Stimulated activated CD4-positive, alpha-beta T cell treated with anti-CD3 and anti-CD28 coated beads, Interleukin-1b, Interleukin-23, amount 100 ng/mL, for 4 hours (primary cell): ENCODE results near the gene RPS27L.

Source experiments
- DNase-seq, 2 donors: peaks; one replicate each; pipeline ENCODE4 v3.0.0-alpha.2; 2020; ENCODE audit warnings: low read depth in 2 of 2

Gene RPS27L

GRCh38 chr15:63188247-63188925 is 31.1 kb upstream of the RPS27L start:
- no peak for DNase-seq

DNA sequence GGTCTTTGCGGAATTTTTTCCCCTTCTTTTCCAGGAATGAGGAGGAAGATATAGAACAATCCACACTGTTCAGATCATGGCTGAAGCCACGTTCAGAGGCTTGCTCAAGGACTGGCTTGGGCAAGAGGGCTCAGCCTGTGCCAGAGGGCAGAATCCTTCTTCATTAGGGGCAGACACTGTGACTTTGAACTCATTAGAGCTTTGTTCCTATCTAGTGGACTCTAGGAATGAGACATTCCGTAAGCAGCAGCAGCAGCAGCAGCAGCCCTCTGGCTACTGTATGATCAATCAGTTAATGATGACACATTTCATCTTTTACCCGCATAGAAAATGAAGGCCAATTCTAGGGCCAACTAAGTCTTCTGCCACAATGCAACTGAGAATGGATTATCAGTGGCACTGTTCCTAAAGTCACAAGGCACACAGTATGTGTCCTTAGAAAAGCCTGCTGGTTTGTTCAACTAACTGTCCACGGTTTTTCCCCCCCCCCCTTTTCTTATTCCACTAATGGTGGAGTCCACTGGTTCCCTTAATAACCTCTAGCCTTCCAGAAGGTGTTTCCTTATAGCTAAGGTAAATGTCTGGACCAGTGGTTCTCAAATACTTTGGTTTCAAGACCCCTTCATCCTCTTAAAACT is 30.4 kb upstream of the RPS27L start:
- DNase-seq = no peak

GRCh38 chr15:63186065-63186464 is 28.8 kb upstream of the RPS27L start:
- DNase-seq = no peak

DNA sequence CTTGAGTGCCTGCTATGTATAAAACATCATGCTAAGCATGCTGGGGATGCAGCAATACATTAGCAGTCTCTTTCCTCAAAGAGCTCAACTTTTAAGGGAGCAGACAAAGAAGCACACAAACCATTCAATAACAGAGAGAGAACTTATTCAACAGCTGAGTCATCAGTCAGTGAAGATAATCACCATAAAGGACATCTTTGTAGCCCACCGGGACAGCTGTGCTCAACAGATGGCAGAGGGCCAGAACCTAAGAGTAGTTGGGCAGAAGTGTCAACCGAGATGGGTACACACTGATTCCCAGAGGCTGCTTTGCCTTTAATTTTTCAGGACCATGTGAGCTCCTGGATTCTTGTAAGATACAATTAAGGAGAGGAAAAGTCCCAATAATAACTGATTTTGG is 27.9 kb upstream of the RPS27L start:
- no peak for DNase-seq

DNA sequence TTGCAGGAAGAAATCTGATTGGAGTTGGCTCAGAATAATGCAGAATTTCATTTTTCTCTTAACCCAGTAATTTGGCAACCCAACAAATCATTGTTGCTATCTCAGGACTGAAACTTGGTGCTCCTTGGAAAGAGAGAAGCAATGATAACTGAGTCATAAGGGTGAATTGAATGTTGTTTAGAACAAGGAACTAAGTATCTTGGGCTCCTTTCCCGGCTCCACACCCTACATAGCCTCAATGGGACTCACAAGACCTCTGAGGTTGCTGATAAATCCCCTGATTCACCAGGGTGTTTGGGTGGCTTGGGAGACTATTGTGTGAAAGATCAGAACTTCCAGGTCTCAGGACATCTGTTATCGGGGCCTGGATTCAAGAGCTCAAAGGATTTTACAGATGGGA is 24.4 kb upstream of the RPS27L start:
- DNase-seq = no peak

GRCh38 chr15:63180746-63181145 is 23.5 kb upstream of the RPS27L start:
- DNase-seq = no peak

DNA sequence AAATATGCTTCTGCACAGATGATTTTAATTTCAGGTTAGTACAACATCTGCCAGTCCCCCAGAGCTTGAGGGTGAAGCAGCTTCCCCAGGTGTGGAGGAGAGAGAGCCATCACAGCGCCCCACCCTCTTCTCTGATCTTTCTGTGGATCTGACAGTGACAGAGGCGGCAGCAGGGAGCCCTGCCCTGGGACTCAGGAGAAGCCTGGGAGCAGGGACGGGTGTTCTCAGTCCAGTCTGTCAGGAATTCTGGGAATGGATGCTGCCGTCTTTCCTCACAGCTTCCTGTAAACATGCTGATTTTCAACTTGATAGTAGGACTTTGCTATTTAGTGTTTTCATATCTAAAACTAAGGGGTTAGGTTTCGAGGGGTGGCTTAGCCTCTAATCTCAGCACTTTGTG is 20.8 kb upstream of the RPS27L start:
- DNase-seq = no peak

GRCh38 chr15:63176302-63176701 is 19.0 kb upstream of the RPS27L start:
- DNase-seq = no peak

DNA sequence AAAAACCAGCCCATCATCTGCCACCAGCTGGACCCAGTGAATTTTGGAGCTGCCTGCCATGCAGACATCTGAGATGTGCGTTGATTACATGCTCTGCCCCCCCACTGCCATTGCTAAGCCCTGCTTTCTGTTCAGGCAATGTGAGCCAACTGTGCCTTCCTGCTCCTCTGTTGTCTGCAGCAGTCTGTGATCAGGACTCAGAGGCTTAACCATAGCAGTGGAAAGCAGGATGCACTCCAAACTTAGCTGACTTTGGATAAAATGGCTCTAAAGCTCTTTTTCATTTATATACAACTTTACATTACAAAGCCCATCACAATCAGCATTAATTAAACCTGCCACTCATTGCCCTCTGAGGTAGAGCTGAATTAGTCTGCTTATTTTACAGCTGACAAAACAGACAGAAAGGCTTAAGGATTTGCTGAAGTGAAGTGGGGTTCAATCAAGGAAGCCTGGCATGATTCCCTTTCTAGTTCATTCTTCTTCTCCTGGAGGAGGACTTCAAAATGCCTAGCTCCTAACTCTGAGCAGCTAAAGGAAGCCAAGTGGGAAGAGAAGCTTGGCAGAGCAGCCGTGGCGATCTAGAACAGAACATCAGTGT is 15.7 kb upstream of the RPS27L start:
- DNase-seq = no peak

DNA sequence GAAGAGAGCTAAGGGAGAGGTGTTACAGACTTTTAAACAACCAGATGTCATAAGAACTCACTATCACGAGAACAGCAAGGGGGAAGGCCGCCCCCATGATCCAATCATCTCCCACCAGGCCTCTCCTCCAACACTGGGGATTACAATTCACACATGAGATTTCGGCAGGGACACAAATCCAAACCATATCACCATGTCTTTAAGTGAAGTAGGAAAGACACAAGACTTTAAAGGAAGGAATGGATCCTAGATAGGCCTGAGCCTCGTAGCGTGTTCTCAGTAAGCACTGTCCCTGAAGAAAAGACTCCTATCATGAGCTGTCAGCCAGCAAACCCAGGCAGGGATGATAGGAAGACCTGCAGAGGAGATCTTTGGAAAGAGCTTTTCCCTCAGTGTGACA is 15.1 kb upstream of the RPS27L start:
- DNase-seq = no peak

GRCh38 chr15:63169788-63170187 is 12.5 kb upstream of the RPS27L start:
- DNase-seq = no peak

- no peak for DNase-seq
These were observed 8.9 kb upstream of the RPS27L start for GRCh38 chr15:63166219-63166618.

DNA sequence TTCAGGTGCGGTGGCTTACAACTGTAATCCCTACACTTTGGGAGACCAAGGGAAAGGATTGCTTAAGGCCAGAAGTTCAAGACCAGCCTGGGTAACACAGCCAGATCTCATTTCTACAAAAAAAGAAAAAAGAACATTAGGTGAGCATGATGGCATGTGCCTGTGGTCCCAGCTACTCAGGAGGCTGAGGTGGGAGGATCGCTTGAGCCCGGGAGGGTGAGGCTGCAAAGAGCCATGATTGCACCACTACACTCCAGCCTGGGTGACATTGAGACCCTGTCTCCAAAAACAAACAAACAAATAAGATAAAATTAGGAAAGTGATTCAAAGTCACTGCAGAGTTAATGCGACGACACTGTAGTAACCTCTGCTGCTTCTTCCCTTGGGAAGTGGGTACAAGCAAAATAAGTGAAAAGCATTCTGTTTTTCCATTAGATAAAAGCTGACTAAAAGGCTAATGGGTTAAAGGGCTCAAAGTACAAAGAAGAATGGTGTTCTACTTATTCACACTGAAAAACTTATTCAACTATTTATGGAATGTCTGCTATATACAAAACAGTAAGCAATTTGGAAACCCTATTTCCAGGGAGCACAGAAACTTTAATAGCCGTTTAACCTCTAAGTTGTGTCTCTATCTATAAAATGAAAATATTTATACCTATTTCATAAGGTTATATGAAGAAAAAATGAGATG is 8.0 kb upstream of the RPS27L start:
- no peak for DNase-seq

GRCh38 chr15:63163217-63163616 is 5.9 kb upstream of the RPS27L start:
- DNase-seq = no peak

DNA sequence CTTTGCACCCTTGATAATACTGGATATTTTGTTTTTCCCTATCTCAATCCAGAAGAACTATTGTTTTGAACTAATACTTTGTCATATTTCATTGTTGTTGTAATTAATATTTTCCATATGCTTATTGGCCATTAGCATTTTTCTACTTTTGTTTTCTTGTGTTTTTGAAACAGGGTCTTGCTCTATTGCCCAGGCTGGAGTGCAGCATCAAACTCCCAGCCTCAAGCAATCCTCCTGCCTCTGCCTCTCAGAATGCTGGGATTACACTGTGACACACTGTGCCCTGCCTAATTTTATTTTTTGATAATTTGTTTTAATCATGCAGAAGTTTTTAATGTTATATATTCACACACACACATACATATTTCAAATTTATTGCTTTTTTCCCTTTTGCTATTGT is 3.4 kb upstream of the RPS27L start:
- DNase-seq = no peak

- DNase-seq = no peak
These were observed 684 bp upstream of the RPS27L start for GRCh38 chr15:63157891-63158431.

DNA sequence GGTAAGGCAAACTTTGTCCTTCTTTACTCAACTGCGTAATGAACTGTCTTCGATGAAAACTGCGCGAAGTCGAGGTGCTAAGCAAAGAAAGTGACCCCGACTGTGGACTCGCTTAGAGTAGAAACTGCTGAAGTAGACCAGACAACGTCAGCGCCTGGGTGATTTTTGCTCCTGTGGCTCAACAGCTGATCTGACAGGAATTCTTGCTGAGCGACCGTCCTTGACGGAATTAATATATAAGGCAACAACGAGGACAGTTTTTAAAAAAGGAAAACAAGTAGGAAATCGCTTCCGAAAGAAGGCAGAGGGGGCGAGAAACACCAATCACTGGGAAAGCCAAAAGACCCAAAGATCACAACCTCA is 541 bp downstream of the RPS27L start:
- DNase-seq = no peak

- no peak for DNase-seq
These were observed 1.1 kb downstream of the RPS27L start for GRCh38 chr15:63156086-63156710.

GRCh38 chr15:63155486-63155885 is 1.8 kb downstream of the RPS27L start:
- no peak for DNase-seq

DNA sequence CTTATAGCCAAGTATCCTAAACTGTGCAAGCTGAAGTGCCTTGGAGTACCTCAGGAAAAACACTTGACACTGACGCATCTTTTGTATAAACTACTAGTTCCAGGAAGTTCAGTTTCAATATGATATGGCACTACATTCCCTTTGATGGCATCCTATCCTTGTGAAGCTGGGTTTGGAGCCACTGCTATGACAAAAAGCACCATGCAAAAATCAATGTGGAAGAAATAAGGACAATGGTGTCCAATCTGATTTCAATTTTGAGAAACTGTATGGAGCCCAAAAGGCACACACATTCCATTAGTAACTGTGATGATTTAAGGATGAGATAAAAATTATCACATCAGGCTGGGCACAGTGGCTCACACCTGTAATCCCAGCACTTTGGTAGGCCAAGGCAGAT is 5.6 kb downstream of the RPS27L start:
- no peak for DNase-seq

DNA sequence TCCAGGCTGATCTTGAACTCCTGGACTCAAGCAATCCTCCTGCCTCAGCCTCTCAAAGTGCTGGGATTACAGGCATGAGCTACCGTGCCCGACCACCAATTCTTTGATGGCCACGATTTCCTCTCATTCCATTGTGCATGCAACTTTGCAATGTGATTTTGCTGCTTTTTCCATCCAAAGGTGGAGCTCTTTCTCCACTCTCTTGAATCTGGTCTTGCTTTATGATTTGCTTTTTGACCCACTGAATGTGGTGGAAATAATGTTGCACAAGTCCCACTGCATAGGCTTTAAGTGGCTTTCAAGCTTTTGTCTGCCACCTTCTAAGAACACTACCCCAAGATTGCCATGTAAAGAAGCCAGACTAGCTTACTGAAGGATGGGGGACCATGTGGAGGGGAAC is 10.6 kb downstream of the RPS27L start:
- DNase-seq = no peak

- DNase-seq = no peak
These were observed 11.9 kb downstream of the RPS27L start for GRCh38 chr15:63145426-63145825.
